SK-N-SH treated with all-trans-retinoic acid at 6 μM for 48 hours (cell line): ENCODE results near the gene SCAF4.

Experiments
- ISL1 ChIP-seq: fragments of 250-450 bp; sonication (Bioruptor Pico); IDR thresholded peaks from 2 replicates; pipeline ENCODE4 v2.1.2; 2022; ENCODE audit warnings: mild to moderate bottlenecking, moderate library complexity
- ZNF70 ChIP-seq: fragments of 450-650 bp; formaldehyde crosslinking; IDR thresholded peaks from 2 replicates; pipeline ENCODE4 v1.5.0; 2020; ENCODE audit warnings: mild to moderate bottlenecking, moderate library complexity
- TF ChIP-seq, protein P1 (sequence below): fragments of 250-450 bp; sonication (Bioruptor Pico); IDR thresholded peaks from 2 replicates; pipeline ENCODE4 v1.8.0; 2020; ENCODE audit warnings: mild to moderate bottlenecking, moderate library complexity, borderline replicate concordance

DNA sequence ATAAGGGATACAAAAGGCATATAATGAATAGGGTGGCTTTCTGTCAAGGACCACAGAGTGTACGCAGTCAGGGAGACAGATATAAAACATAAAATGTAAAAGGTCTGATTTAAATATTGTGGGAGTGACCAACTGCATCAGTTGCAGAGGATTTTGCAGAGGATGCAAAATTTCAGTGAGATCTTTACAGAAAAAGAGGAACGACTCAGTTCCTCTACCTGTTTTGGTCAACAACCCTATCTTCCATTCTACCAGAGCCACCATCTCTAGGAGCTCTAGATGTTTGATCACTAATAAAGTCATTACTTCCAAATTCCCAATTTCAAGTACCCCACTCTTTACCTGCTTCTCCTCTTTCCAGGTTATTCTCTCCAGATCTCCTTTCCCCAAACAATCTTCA, 56.0 kb downstream of the SCAF4 start:
- TF ChIP-seq ZNF70 (CRISPR knock-in tag) (no peak), ISL1 (CRISPR knock-in tag) (no peak)
- TF ChIP-seq, protein P1, sequence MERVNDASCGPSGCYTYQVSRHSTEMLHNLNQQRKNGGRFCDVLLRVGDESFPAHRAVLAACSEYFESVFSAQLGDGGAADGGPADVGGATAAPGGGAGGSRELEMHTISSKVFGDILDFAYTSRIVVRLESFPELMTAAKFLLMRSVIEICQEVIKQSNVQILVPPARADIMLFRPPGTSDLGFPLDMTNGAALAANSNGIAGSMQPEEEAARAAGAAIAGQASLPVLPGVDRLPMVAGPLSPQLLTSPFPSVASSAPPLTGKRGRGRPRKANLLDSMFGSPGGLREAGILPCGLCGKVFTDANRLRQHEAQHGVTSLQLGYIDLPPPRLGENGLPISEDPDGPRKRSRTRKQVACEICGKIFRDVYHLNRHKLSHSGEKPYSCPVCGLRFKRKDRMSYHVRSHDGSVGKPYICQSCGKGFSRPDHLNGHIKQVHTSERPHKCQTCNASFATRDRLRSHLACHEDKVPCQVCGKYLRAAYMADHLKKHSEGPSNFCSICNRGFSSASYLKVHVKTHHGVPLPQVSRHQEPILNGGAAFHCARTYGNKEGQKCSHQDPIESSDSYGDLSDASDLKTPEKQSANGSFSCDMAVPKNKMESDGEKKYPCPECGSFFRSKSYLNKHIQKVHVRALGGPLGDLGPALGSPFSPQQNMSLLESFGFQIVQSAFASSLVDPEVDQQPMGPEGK (CRISPR knock-in tag), result no peak
